Adrenal gland (tissue), 12 donors: ENCODE data around the gene PARD3B. TPM values are rescaled to one million over a fixed set of nuclear protein-coding genes. Genes with fewer than 3 reads are reported as not detected.

ENCODE experiments used
- DNase-seq, 7 donors: peaks; one replicate each; pipeline ENCODE4 v3.0.0-alpha.2; 2019 to 2020
- H3K27ac ChIP-seq, 5 donors: fragments of 200-600 bp; sonication (generic) in 4 of 5; 1 replicate in 3 of 5; 2 replicates in 2 of 5; pipeline versions ENCODE4 v1.5.1 to v1.8.0; 2016 to 2020; ENCODE audit warnings: mild to moderate bottlenecking in 1 of 5
- H3K27me3 ChIP-seq: fragments of 200-600 bp; 2 replicates; pipeline ENCODE4 v1.8.0; 2021
- H3K36me3 ChIP-seq, 2 donors: fragments of 200-600 bp; replicated peaks in 1 of 2; 1 replicate in 1 of 2; 2 replicates in 1 of 2; pipeline versions ENCODE4 v1.5.1 to v1.8.0; 2018 to 2022
- H3K4me1 ChIP-seq, 2 donors: fragments of 200-600 bp; replicated peaks in 1 of 2; 1 replicate in 1 of 2; 2 replicates in 1 of 2; pipeline versions ENCODE4 v1.5.1 to v1.8.0; 2018 to 2021
- H3K4me3 ChIP-seq, 4 donors: fragments of 200-600 bp; sonication (generic) in 3 of 4; one replicate each; pipeline ENCODE4 v1.5.1; 2016 to 2018
- H3K9me3 ChIP-seq, 3 donors: fragments of 200-600 bp; sonication (generic) in 1 of 3; replicated peaks in 1 of 3; 1 replicate in 2 of 3; 2 replicates in 1 of 3; pipeline versions ENCODE4 v1.5.1 to v1.8.0; 2016 to 2021
- POLR2A ChIP-seq, 2 donors: fragments of 450-650 bp; IDR thresholded peaks; one replicate each; pipeline ENCODE4 v1.6.1; 2017; ENCODE audit warnings: antibody characterized with exemption in 2 of 2, mild to moderate bottlenecking in 2 of 2, moderate library complexity in 1 of 2
- WGBS, 4 donors: extraction: QIAGEN DNeasy Blood & Tissue Kit in 2 of 4; methylation state at CpG; one replicate each; pipeline versions ENCODE4 v1.1.5 to v1.1.7; 2013 to 2017; 5-methylcytosine and 5-hydroxymethylcytosine counted together
- intact Hi-C, 2 donors: fragments of 100-400 bp; cut with DNase I; formaldehyde crosslinking; loops; one replicate each; pipeline versions ENCODE4 v1.14.1 to v1.15.0; 2022 to 2023
- polyA plus RNA-seq, 3 donors: library from polyadenylated mRNA; stranded (reverse); fragments of 200-250 nt in 2 of 3; fragments of 350-450 nt in 1 of 3; fragmentation: Illumina TruSeq in 1 of 3; extraction: RNeasy Lipid Tissue Mini Kit (QIAGEN cat#74804) in 1 of 3; gene quantifications; one replicate each; pipeline ENCODE4 v1.2.3, GENCODE V29; 2013 to 2014
- total RNA-seq, 9 donors: library from RNA; depleted of rRNA in 4 of 9; stranded (reverse); fragments of >200 nt in 4 of 9; fragments of 120-200 nt in 1 of 9; fragmentation: NEBNext Ultra II Directional in 1 of 9; extraction: Animal tissue kit (Norgen Biotek cat#: 25700) in 1 of 9; gene quantifications; one replicate each; pipeline versions ENCODE4 v1.1.0 to v1.2.4, GENCODE V29; 2013 to 2023
- TF ChIP-seq, protein P1 (sequence below), 6 experiments: fragments of 450-650 bp in 4 of 6; fragments of 200-600 bp in 2 of 6; sonication (generic) in 1 of 6; IDR thresholded peaks; 1 replicate in 5 of 6; 2 replicates in 1 of 6; pipeline versions ENCODE4 v1.5.1 to v1.8.0; 2016 to 2021; ENCODE audit warnings: antibody characterized with exemption in 6 of 6, mild to moderate bottlenecking in 2 of 6, moderate library complexity in 1 of 6
- donor health status: healthy with polysubstance abuse.
- donor health status: Bipolar disorder and iron deficiency.
- donor health status: DM: yes; HTN: yes; CAD: no.
- donor health status: DM: no; HTN: no; CAD: no.
- donor health status: DM: no; HTN: no; CAD: no.
- donor health status: DM: yes; HTN: yes; CAD: no.

The PARD3B gene
- total and polyA plus RNA-seq, 12 donors, result 1.9 to 20.4 (median 9.5) TPM

GRCh38 chr2:205129531-205129930 is 584.3 kb downstream of the PARD3B start:
- H3K27ac ChIP-seq, result peak overlapping the region in 1 of 5 donors; percentile 24
- no peak for TF ChIP-seq POLR2A (IDR thresholded peaks at IDR 0.05)
- TF ChIP-seq, protein P1, sequence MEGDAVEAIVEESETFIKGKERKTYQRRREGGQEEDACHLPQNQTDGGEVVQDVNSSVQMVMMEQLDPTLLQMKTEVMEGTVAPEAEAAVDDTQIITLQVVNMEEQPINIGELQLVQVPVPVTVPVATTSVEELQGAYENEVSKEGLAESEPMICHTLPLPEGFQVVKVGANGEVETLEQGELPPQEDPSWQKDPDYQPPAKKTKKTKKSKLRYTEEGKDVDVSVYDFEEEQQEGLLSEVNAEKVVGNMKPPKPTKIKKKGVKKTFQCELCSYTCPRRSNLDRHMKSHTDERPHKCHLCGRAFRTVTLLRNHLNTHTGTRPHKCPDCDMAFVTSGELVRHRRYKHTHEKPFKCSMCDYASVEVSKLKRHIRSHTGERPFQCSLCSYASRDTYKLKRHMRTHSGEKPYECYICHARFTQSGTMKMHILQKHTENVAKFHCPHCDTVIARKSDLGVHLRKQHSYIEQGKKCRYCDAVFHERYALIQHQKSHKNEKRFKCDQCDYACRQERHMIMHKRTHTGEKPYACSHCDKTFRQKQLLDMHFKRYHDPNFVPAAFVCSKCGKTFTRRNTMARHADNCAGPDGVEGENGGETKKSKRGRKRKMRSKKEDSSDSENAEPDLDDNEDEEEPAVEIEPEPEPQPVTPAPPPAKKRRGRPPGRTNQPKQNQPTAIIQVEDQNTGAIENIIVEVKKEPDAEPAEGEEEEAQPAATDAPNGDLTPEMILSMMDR (IDR thresholded peaks at IDR 0.05), result no peak
- intact Hi-C loops, result no loop called here
- peaks cover 0 to 7% of the 10 kb centered on the region in 2 donors for H3K4me1 ChIP-seq
- 56 to 71% (median 62%) methylated on average over 5 of the region's 5 CpGs for WGBS, 4 donors
- H3K9me3 ChIP-seq, result no peaks in the 10 kb centered on the region
- H3K4me3 ChIP-seq, result no peak overlapping the region
- H3K27me3 ChIP-seq, result no peaks in the 10 kb centered on the region
- no peaks in the 10 kb centered on the region for H3K36me3 ChIP-seq
- DNase-seq, result peak in 1 of 7 donors; percentile 1

DNA sequence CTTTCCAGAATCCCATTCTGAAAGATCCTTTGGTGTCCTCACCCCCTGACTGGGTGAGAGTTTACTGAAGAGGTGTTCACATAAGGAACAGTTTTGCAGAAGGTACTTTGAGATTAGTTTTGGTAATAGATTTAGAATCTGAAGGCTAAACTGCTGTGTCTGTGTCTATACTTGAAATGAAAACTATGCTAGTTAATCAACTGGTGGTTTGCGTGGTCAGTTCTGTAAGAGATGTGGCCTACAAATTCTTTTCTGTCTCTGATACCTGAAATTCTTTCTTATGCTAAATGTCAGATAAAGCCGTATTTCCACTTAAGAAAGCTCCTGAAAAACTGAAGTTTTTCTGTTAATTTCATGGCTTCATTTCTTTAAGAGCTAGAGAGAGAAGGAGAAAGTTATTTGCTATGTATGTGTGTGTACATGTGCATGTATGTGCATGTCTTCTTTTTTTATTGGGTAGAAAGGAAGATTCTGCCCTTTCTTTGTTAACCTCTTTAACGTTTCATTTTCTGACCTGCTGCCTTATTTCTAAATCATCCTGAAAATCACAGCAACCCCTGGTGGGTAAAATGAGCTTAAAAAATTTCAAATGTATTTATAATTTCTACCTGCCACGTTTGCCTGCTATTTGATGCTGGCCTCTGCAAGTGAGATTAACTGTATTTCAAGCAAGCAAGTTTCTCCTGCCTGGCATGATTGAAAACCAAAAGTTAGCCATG is 585.0 kb downstream of the PARD3B start:
- no peaks in the 10 kb centered on the region for H3K27me3 ChIP-seq
- 82 to 85% (median 84%) methylated on average over 4 of the region's 4 CpGs for WGBS, 4 donors
- H3K27ac ChIP-seq, result peak overlapping the region in 1 of 5 donors; percentile 24
- H3K9me3 ChIP-seq, result no peaks in the 10 kb centered on the region
- intact Hi-C loops, result no loop called here
- peaks cover 0 to 7% of the 10 kb centered on the region in 2 donors for H3K4me1 ChIP-seq
- no peaks in the 10 kb centered on the region for H3K36me3 ChIP-seq
- no peak for TF ChIP-seq POLR2A (IDR thresholded peaks at IDR 0.05)
- TF ChIP-seq, protein P1 (IDR thresholded peaks at IDR 0.05), result no peak
- DNase-seq, result no peak
- H3K4me3 ChIP-seq, result no peak overlapping the region

DNA sequence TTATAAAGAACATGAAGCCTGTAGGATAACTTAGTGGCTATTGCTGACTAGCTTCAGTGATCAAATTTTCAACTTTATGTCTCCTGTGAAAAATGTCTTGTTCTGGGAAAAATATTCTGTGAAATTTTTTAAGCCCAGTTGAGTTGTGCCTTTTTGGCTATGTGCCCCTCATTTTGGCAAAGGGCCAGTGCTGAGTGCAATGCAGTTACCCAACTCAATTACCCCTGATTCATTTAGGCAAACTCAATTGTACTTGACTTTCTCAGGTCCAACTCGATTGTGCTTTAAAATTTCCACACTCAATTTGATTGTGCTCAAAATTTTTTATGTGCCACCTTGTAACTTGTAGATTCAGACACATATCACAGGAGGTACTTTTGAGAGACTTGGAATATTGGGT is 588.3 kb downstream of the PARD3B start:
- Histone ChIP-seq H3K4me3 (no peak overlapping the region), H3K27ac (no peak overlapping the region), H3K4me1 (peaks cover 0 to 7% of the 10 kb centered on the region in 2 donors), H3K27me3 (no peaks in the 10 kb centered on the region), H3K9me3 (no peaks in the 10 kb centered on the region), H3K36me3 (no peaks in the 10 kb centered on the region)
- 68 to 83% (median 74%) methylated on average over 1 of the region's 1 CpG for WGBS, 4 donors
- DNase-seq, result peak; percentile 24 to 62 (median 40)
- no peak for TF ChIP-seq POLR2A (IDR thresholded peaks at IDR 0.05)
- TF ChIP-seq, protein P1 (IDR thresholded peaks at IDR 0.05), result no peak
- intact Hi-C loops, result no loop called here

GRCh38 chr2:205138735-205139134 is 593.5 kb downstream of the PARD3B start:
- Histone ChIP-seq H3K9me3 (no peaks in the 10 kb centered on the region), H3K27ac (no peak overlapping the region), H3K4me3 (no peak overlapping the region), H3K36me3 (no peaks in the 10 kb centered on the region), H3K27me3 (no peaks in the 10 kb centered on the region), H3K4me1 (peaks cover 0 to 8% of the 10 kb centered on the region in 2 donors)
- intact Hi-C loops, result no loop called here
- no peak for DNase-seq
- TF ChIP-seq, protein P1 (IDR thresholded peaks at IDR 0.05), result no peak
- TF ChIP-seq POLR2A (IDR thresholded peaks at IDR 0.05), result no peak
- 70 to 98% (median 95%) methylated on average over 2 of the region's 2 CpGs for WGBS, 4 donors
